Peyer's patch (tissue), 4 donors: ENCODE results near the gene CFAP221.

Experiments used
- POLR2A ChIP-seq, 2 donors: fragments of 450-650 bp; IDR thresholded peaks; one replicate each; pipeline ENCODE4 v1.5.1; 2017; ENCODE audit warnings: antibody characterized with exemption in 2 of 2, mild to moderate bottlenecking in 2 of 2, moderate library complexity in 2 of 2
- TF ChIP-seq, protein P1 (sequence below), 6 experiments: fragments of 450-650 bp in 4 of 6; fragments of 200-600 bp in 2 of 6; sonication (generic) in 1 of 6; IDR thresholded peaks; one replicate each; pipeline ENCODE4 v1.5.1; 2017 to 2019; ENCODE audit warnings: antibody characterized with exemption in 6 of 6, mild to moderate bottlenecking in 3 of 6, moderate library complexity in 1 of 6

DNA sequence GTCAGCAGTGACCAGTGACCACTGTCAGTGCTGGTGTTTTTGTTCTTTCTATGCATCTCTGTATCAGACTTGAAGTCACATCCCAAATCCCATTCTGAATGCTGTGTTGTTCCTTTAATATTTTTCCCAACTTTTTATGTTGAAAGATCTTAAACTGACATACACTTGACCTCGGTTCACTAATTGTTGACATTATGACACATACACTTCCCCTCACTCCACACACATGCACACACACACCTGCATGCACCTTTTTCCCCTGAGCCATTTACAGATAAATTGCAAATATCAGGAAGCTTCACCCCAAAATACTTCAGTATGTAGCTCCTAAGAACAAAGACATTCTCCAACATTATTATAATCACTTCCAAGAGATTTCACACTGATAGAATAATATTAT lies 62.4 kb downstream of the CFAP221 start:
- TF ChIP-seq, protein P1, sequence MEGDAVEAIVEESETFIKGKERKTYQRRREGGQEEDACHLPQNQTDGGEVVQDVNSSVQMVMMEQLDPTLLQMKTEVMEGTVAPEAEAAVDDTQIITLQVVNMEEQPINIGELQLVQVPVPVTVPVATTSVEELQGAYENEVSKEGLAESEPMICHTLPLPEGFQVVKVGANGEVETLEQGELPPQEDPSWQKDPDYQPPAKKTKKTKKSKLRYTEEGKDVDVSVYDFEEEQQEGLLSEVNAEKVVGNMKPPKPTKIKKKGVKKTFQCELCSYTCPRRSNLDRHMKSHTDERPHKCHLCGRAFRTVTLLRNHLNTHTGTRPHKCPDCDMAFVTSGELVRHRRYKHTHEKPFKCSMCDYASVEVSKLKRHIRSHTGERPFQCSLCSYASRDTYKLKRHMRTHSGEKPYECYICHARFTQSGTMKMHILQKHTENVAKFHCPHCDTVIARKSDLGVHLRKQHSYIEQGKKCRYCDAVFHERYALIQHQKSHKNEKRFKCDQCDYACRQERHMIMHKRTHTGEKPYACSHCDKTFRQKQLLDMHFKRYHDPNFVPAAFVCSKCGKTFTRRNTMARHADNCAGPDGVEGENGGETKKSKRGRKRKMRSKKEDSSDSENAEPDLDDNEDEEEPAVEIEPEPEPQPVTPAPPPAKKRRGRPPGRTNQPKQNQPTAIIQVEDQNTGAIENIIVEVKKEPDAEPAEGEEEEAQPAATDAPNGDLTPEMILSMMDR (IDR thresholded peaks at IDR 0.05) = no peak
- no peak for TF ChIP-seq POLR2A (IDR thresholded peaks at IDR 0.05)
